ENCODE results near the gene TRIM75. TPM values are rescaled to one million over a fixed set of nuclear protein-coding genes. Genes with fewer than 3 reads are reported as not detected.

The TRIM75 gene
- total RNA-seq, 1 experiment from 2014 or later, result not detected

- intact Hi-C loops (cut with micrococcal nuclease; ENCODE audit: unreplicated experiment), result no loop called here
- Histone ChIP-seq H3K9me3 (ENCODE audit: low read depth, low read length, poor library complexity, severe bottlenecking) (no peaks in the 10 kb centered on the region), H3K27me3 (replicated peaks; ENCODE audit: insufficient read depth, low read depth, low read length, poor library complexity) (no peaks in the 10 kb centered on the region), H3K36me3 (ENCODE audit: insufficient read depth, low read length, poor library complexity, severe bottlenecking) (no peaks in the 10 kb centered on the region), H3K27ac (ENCODE audit: low read depth, low read length, poor library complexity, severe bottlenecking) (no peak within 1 kb of the TSS), H3K4me1 (ENCODE audit: insufficient read depth, low read length, poor library complexity, severe bottlenecking) (no peaks in the 10 kb centered on the region), H3K4me3 (ENCODE audit: low read depth, low read length, poor library complexity, severe bottlenecking) (no peak within 1 kb of the TSS)
- BruUV-seq (replicated peaks), result no TSS peak
- DNase-seq (ENCODE audit: low spot score), result no peak
- no peak for TF ChIP-seq CTCF (conservative IDR thresholded peaks at IDR 0.05; ENCODE audit: low read depth, low read length)
- TF ChIP-seq EZH2 (IDR thresholded peaks at IDR 0.05; ENCODE audit: borderline replicate concordance, low read depth, low read length, poor library complexity, severe bottlenecking), result no peak
- ChIA-PET POLR2A (ENCODE audit: low non-redundant PET) (no interaction called here), CTCF (interaction anchor here (0.5 kb wide), 1 partner anchor 13 kb away, joined by 6 read pairs; no protein-coding TSS in a partner anchor)
Measured at GRCh38 chr4:165031436-165032211, 22.0 kb upstream of the TRIM75 start, which contains the start of gene TRIM60. TSS of gene TRIM60 (plus strand) at chr4:165031999. CDS start at chr4:165040073, 8,074 bp downstream.

GRCh38 chr4:165048170-165048569, 5.5 kb upstream of the TRIM75 start:
- no peak for DNase-seq (ENCODE audit: low spot score)
- Histone ChIP-seq H3K9me3 (ENCODE audit: low read depth, low read length, poor library complexity, severe bottlenecking) (no peaks in the 10 kb centered on the region), H3K4me3 (ENCODE audit: low read depth, low read length, poor library complexity, severe bottlenecking) (no peak overlapping the region), H3K27me3 (replicated peaks; ENCODE audit: insufficient read depth, low read depth, low read length, poor library complexity) (no peaks in the 10 kb centered on the region), H3K27ac (ENCODE audit: low read depth, low read length, poor library complexity, severe bottlenecking) (no peak overlapping the region), H3K4me1 (ENCODE audit: insufficient read depth, low read length, poor library complexity, severe bottlenecking) (no peaks in the 10 kb centered on the region), H3K36me3 (ENCODE audit: insufficient read depth, low read length, poor library complexity, severe bottlenecking) (no peaks in the 10 kb centered on the region)
- intact Hi-C loops (cut with micrococcal nuclease; ENCODE audit: unreplicated experiment), result no loop called here
- POLR2A ChIA-PET (ENCODE audit: low non-redundant PET), result interaction anchor here (0.5 kb wide), 1 partner anchor 71 kb away, joined by 4 read pairs; no protein-coding TSS in a partner anchor
- no TSS peak for BruUV-seq (replicated peaks)
- TF ChIP-seq EZH2 (IDR thresholded peaks at IDR 0.05; ENCODE audit: borderline replicate concordance, low read depth, low read length, poor library complexity, severe bottlenecking) (no peak), CTCF (conservative IDR thresholded peaks at IDR 0.05; ENCODE audit: low read depth, low read length) (no peak)
- CTCF ChIA-PET, result no interaction called here

GRCh38 chr4:165052627-165053026, 1.0 kb upstream of the TRIM75 start:
- Histone ChIP-seq H3K4me3 (ENCODE audit: low read depth, low read length, poor library complexity, severe bottlenecking) (no peak overlapping the region), H3K4me1 (ENCODE audit: insufficient read depth, low read length, poor library complexity, severe bottlenecking) (no peaks in the 10 kb centered on the region)

More at GRCh38 chr4:165052627-165053026, 1.0 kb upstream of the TRIM75 start:
- TF ChIP-seq EZH2 (IDR thresholded peaks at IDR 0.05; ENCODE audit: borderline replicate concordance, low read depth, low read length, poor library complexity, severe bottlenecking), result no peak
- Histone ChIP-seq H3K9me3 (ENCODE audit: low read depth, low read length, poor library complexity, severe bottlenecking) (no peaks in the 10 kb centered on the region), H3K27ac (ENCODE audit: low read depth, low read length, poor library complexity, severe bottlenecking) (no peak overlapping the region), H3K36me3 (ENCODE audit: insufficient read depth, low read length, poor library complexity, severe bottlenecking) (no peaks in the 10 kb centered on the region), H3K27me3 (replicated peaks; ENCODE audit: insufficient read depth, low read depth, low read length, poor library complexity) (no peaks in the 10 kb centered on the region)
- intact Hi-C loops (cut with micrococcal nuclease; ENCODE audit: unreplicated experiment), result no loop called here
- BruUV-seq (replicated peaks), result no TSS peak
- POLR2A ChIA-PET (ENCODE audit: low non-redundant PET), result no interaction called here
- no peak for DNase-seq (ENCODE audit: low spot score)
- CTCF ChIA-PET, result no interaction called here

Data from A673 (cell line).